K562 (cell line): ENCODE results near the gene FKBP1B. TPM values are rescaled to one million over a fixed set of nuclear protein-coding genes. Genes with fewer than 3 reads are reported as not detected.

Experiments used
- ATAC-seq: fragments of 200-7000 bp; cut with Tn5 transposase; 3 replicates; pipeline ENCODE4 v1.9.1; 2020; ENCODE audit warnings: moderate library complexity
- BruUV-seq: library from RNA; stranded (reverse); fragments of 400-500 nt; replicated peaks from 2 replicates; lab custom pipeline; 2021; lab: Mats Ljungman, UMichigan
- CTCF ChIA-PET: fragments of 300-600 bp; formaldehyde crosslinking; extraction: SDS; loops from one replicate; lab custom pipeline; 2021; ENCODE audit warnings: low intra/inter-chr PET ratio; lab: Yijun Ruan, JAX
- POLR2A ChIA-PET: fragments of 300-600, 350-650 bp; sonication (Branson Sonifier 250); formaldehyde crosslinking; extraction: SDS; loops from one replicate; lab custom pipeline; 2021; ENCODE audit warnings: antibody characterized with exemption, inconsistent platforms; lab: Yijun Ruan, JAX
- DNase-seq, 4 experiments: peaks; one replicate each; pipeline versions ENCODE4 v3.0.0 to v3.0.0-alpha.2; 2011 to 2018; ENCODE audit warnings: low spot score in 3 of 4, mixed read lengths in 3 of 4; ENCODE audit errors: extremely low read depth in 1 of 4
- FAIRE-seq: peaks from 2 replicates; lab custom pipeline; 2011; peaks lifted over from hg19 to GRCh38; lab: Jason Lieb, UNC
- H2AFZ ChIP-seq: 2 replicates; pipeline ENCODE4 v1.6.0; 2011; ENCODE audit warnings: low read depth, low read length, control low read depth, inconsistent platforms
- H3K27ac ChIP-seq: fragments of 200-600 bp; 3 replicates; pipeline ENCODE4 v1.8.0; 2011; ENCODE audit warnings: low read depth, mild to moderate bottlenecking, control low read depth, inconsistent platforms, low read length, moderate library complexity, mixed read lengths; ENCODE audit errors: extremely low read depth
- H3K27me3 ChIP-seq, 2 experiments: fragments of 300-600 bp in 1 of 2; 2 replicates in 1 of 2; 3 replicates in 1 of 2; pipeline versions ENCODE4 v1.6.0 to v1.8.0; 2011; ENCODE audit warnings: inconsistent platforms in 2 of 2, low read length in 2 of 2, mild to moderate bottlenecking in 1 of 2, mixed read lengths in 1 of 2, moderate library complexity in 1 of 2; ENCODE audit not compliant: control insufficient read depth in 2 of 2, insufficient read depth in 2 of 2
- H3K36me3 ChIP-seq: fragments of 300-600 bp; 3 replicates; pipeline ENCODE4 v1.8.0; 2011; ENCODE audit warnings: mild to moderate bottlenecking, low read length, inconsistent platforms; ENCODE audit not compliant: control insufficient read depth, insufficient read depth
- H3K4me1 ChIP-seq, 2 experiments: fragments of 200-600 bp in 1 of 2; replicated peaks in 1 of 2; 2 replicates in 1 of 2; 3 replicates in 1 of 2; pipeline versions ENCODE4 v1.5.1 to v1.8.0; 2011; ENCODE audit warnings: inconsistent platforms in 2 of 2, low read length in 2 of 2, mild to moderate bottlenecking in 1 of 2, mixed read lengths in 1 of 2, moderate library complexity in 1 of 2; ENCODE audit not compliant: control insufficient read depth in 2 of 2, insufficient read depth in 2 of 2
- H3K4me2 ChIP-seq: 2 replicates; pipeline ENCODE4 v1.6.1; 2011; ENCODE audit warnings: low read length, control low read depth, inconsistent platforms, mixed read lengths; ENCODE audit not compliant: insufficient read depth
- H3K4me3 ChIP-seq: fragments of 200-600 bp; sonication (generic), shearing (Covaris generic); 2 replicates; pipeline ENCODE4 v1.5.1; 2016; ENCODE audit warnings: control low read depth, inconsistent platforms
- H3K79me2 ChIP-seq: fragments of 200-600 bp; 3 replicates; pipeline ENCODE4 v1.8.0; 2011; ENCODE audit warnings: low read length, inconsistent platforms; ENCODE audit not compliant: control insufficient read depth, insufficient read depth
- H3K9ac ChIP-seq, 2 experiments: 2 replicates each; pipeline versions ENCODE4 v1.6.0 to v1.6.1; 2011; ENCODE audit warnings: low read depth in 2 of 2, low read length in 2 of 2, control low read depth in 1 of 2, inconsistent platforms in 1 of 2, mild to moderate bottlenecking in 1 of 2, mixed read lengths in 1 of 2; ENCODE audit not compliant: insufficient read depth in 1 of 2
- H3K9me1 ChIP-seq: one replicate; pipeline ENCODE4 v1.6.0; 2011; ENCODE audit warnings: inconsistent platforms, mild to moderate bottlenecking, low read length, moderate library complexity; ENCODE audit not compliant: control insufficient read depth, insufficient read depth
- H3K9me3 ChIP-seq: replicated peaks from 2 replicates; pipeline ENCODE4 v1.5.1; 2011; ENCODE audit warnings: low read depth, low read length, inconsistent platforms; ENCODE audit not compliant: control insufficient read depth, insufficient read depth
- H4K20me1 ChIP-seq: replicated peaks from 2 replicates; pipeline ENCODE4 v1.6.1; 2011; ENCODE audit warnings: low read length, inconsistent platforms, mixed read lengths; ENCODE audit not compliant: control insufficient read depth, insufficient read depth
- ARID4B ChIP-seq: sonication (generic); formaldehyde crosslinking; IDR thresholded peaks from 2 replicates; pipeline ENCODE4 v1.8.0; 2022; ENCODE audit warnings: mild to moderate bottlenecking, missing genetic modification reagents
- DDX20 ChIP-seq: fragments of 450-650 bp; IDR thresholded peaks from 2 replicates; pipeline ENCODE4 v1.6.1; 2016; ENCODE audit warnings: missing genetic modification characterization, low read depth, mild to moderate bottlenecking, missing compliant biosample characterization, moderate library complexity
- HDAC2 ChIP-seq: fragments of 450-650 bp; IDR thresholded peaks from 2 replicates; pipeline ENCODE4 v1.6.1; 2016; ENCODE audit warnings: mild to moderate bottlenecking
- JUN ChIP-seq, 2 experiments: sonication (generic) in 1 of 2; formaldehyde crosslinking in 1 of 2; IDR thresholded peaks; 2 replicates each; pipeline versions ENCODE4 v1.6.1 to v1.8.0; 2012 to 2022; ENCODE audit warnings: borderline replicate concordance in 2 of 2, mild to moderate bottlenecking in 2 of 2, improper control_type of control experiment in 1 of 2, low read depth in 1 of 2, low read length in 1 of 2, missing genetic modification reagents in 1 of 2
- PHF20 ChIP-seq: fragments of 450-650 bp; IDR thresholded peaks from 2 replicates; pipeline ENCODE4 v1.6.1; 2018; ENCODE audit not compliant: partially characterized antibody
- STAT5A ChIP-seq: IDR thresholded peaks from 2 replicates; pipeline ENCODE4 v1.6.1; 2012; ENCODE audit warnings: low read length, inconsistent platforms, borderline replicate concordance
- ZBED1 ChIP-seq: IDR thresholded peaks from 2 replicates; pipeline ENCODE4 v1.6.1; 2014
- ZKSCAN3 ChIP-seq: fragments of 250-450 bp; sonication (Bioruptor Pico); IDR thresholded peaks from 2 replicates; pipeline ENCODE4 v1.4.0; 2020
- ZNF174 ChIP-seq: fragments of 250-450 bp; sonication (Bioruptor Pico); IDR thresholded peaks from 2 replicates; pipeline ENCODE4 v1.4.0; 2020; ENCODE audit warnings: mild to moderate bottlenecking
- ZNF316 ChIP-seq: fragments of 450-650 bp; IDR thresholded peaks from 2 replicates; pipeline ENCODE4 v1.6.1; 2016
- ZNF511 ChIP-seq: sonication (generic); formaldehyde crosslinking; IDR thresholded peaks from 2 replicates; pipeline ENCODE4 v1.8.0; 2022; ENCODE audit warnings: mild to moderate bottlenecking, missing genetic modification reagents
- ZNF780A ChIP-seq: fragments of 250-450 bp; sonication (Bioruptor Pico); IDR thresholded peaks from 2 replicates; pipeline ENCODE4 v1.5.0; 2021; ENCODE audit warnings: mild to moderate bottlenecking
- WGBS: fragments of 100-300 bp; shearing (Covaris generic); methylation state at CpG from one replicate; pipeline ENCODE4 v1.1.6; 2016; ENCODE audit warnings: low coverage, mixed read lengths; ENCODE audit not compliant: insufficient coverage; ENCODE audit errors: missing lambda C conversion rate; 5-methylcytosine and 5-hydroxymethylcytosine counted together
- in situ Hi-C: fragments of 300-500 bp; cut with MboI; formaldehyde crosslinking; loops from 4 replicates; pipeline ENCODE4 v1.15.0; 2018; ENCODE audit warnings: inconsistent platforms, mixed read lengths
- intact Hi-C: fragments of 100-400 bp; cut with micrococcal nuclease; formaldehyde crosslinking; loops from 2 replicates; pipeline ENCODE4 v1.14.2; 2022
- polyA plus RNA-seq, 8 experiments: library from polyadenylated mRNA; depleted of rRNA in 4 of 8; stranded (reverse) in 5 of 8; unstranded in 3 of 8; fragments of >200 nt; fragmentation: Nextera tagmentation in 2 of 8; fragmentation: Illumina TruSeq in 1 of 8; extraction: Ambion mirVana in 2 of 8; extraction: Trizol in 1 of 8; gene quantifications; 2 replicates each; pipeline versions ENCODE4 v1.2.1 to v1.2.3, GENCODE V29; 2011 to 2014; ENCODE audit warnings: inconsistent platforms in 1 of 8, missing spikeins in 1 of 8
- total RNA-seq, 7 experiments: library from RNA; depleted of rRNA in 6 of 7; stranded (reverse); fragments of >200 nt in 6 of 7; fragmentation: Illumina TruSeq in 2 of 7; extraction: Trizol in 2 of 7; gene quantifications; 2 replicates each; pipeline versions ENCODE4 v1.2.1 to v1.2.3, GENCODE V29; 2011 to 2021; ENCODE audit warnings: low replicate concordance in 1 of 7
- TF ChIP-seq, protein P1 (sequence below): sonication (generic); formaldehyde crosslinking; IDR thresholded peaks from 2 replicates; pipeline ENCODE4 v1.8.0; 2023; ENCODE audit warnings: mild to moderate bottlenecking, missing genetic modification reagents
- TF ChIP-seq, protein P2 (sequence below): fragments of 250-450 bp; sonication (Bioruptor Pico); IDR thresholded peaks from 2 replicates; pipeline ENCODE4 v1.8.0; 2021; ENCODE audit warnings: mild to moderate bottlenecking, moderate library complexity

FKBP1B gene
- total and polyA plus RNA-seq, 9 of the 15 experiments (the other 6 are each of a cell fraction or from before 2014, with no cell fraction given): 0.58 to 9.4 (median 1.6) TPM

DNA sequence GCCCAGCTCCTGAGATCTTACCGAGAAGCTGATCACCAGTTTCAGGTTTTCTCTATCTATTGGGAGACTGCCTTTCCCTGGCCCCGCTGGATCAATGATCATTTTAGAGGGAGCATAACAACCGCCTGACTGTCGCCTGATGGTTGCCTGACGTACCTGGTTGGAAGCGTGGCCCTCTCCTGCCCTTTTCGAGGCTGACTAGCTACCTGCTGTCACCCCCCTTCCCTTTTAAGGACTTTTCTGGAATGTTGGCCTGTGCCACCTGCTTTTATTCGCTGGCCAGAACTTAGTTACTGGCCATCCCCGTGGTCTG lies 40.2 kb upstream of the FKBP1B start:
- Histone ChIP-seq H3K4me3 (peak overlapping the region; percentile 60), H3K36me3 (peaks cover 16% of the 10 kb centered on the region), H3K9me3 (no peaks in the 10 kb centered on the region), H4K20me1 (no peaks in the 10 kb centered on the region), H3K9me1 (no peaks in the 10 kb centered on the region), H3K4me1 (peaks cover 34 to 43% of the 10 kb centered on the region in 2 experiments), H2AFZ (peak overlapping the region; percentile 85), H3K79me2 (peaks cover 43% of the 10 kb centered on the region), H3K27ac (peak overlapping the region; percentile 99), H3K9ac (peak overlapping the region; percentile 95 to 97), H3K4me2 (peak overlapping the region; percentile 93), H3K27me3 (no peaks in the 10 kb centered on the region)
- FAIRE-seq (no peak), ATAC-seq (no peak), DNase-seq (no peak)
- ChIA-PET POLR2A (interaction anchor here (0.6 to 3.2 kb wide), 7 partner anchors 12 to 211 kb away, joined by 3 to 14 read pairs (median 4); partner anchors contain the start of gene ATAD2B), CTCF (no interaction called here)
- TSS peak; percentile 40 for BruUV-seq
- intact Hi-C loops (no loop called here), in situ Hi-C loops (no loop called here)
- WGBS: 45% methylated on average over 7 of the region's 9 CpGs
- TF ChIP-seq, protein P1, sequence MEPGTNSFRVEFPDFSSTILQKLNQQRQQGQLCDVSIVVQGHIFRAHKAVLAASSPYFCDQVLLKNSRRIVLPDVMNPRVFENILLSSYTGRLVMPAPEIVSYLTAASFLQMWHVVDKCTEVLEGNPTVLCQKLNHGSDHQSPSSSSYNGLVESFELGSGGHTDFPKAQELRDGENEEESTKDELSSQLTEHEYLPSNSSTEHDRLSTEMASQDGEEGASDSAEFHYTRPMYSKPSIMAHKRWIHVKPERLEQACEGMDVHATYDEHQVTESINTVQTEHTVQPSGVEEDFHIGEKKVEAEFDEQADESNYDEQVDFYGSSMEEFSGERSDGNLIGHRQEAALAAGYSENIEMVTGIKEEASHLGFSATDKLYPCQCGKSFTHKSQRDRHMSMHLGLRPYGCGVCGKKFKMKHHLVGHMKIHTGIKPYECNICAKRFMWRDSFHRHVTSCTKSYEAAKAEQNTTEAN (CRISPR knock-in tag): no peak
- TF ChIP-seq ZNF511 (CRISPR knock-in tag): no peak
- TF ChIP-seq ZBED1: no peak
- no peak for TF ChIP-seq STAT5A
- TF ChIP-seq, protein P2, sequence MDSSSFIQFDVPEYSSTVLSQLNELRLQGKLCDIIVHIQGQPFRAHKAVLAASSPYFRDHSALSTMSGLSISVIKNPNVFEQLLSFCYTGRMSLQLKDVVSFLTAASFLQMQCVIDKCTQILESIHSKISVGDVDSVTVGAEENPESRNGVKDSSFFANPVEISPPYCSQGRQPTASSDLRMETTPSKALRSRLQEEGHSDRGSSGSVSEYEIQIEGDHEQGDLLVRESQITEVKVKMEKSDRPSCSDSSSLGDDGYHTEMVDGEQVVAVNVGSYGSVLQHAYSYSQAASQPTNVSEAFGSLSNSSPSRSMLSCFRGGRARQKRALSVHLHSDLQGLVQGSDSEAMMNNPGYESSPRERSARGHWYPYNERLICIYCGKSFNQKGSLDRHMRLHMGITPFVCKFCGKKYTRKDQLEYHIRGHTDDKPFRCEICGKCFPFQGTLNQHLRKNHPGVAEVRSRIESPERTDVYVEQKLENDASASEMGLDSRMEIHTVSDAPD: no peak
- no peak for TF ChIP-seq ZNF316
- no peak for TF ChIP-seq PHF20
- TF ChIP-seq JUN (IDR thresholded peaks at IDR 0.05; ENCODE audit: borderline replicate concordance, low read depth, low read length): no peak
- TF ChIP-seq JUN (CRISPR knock-in tag; IDR thresholded peaks at IDR 0.05; ENCODE audit: borderline replicate concordance): 0 out of 2 replicates have a peak, but pooled peaks have one; percentile 46
- no peak for TF ChIP-seq ZNF780A (CRISPR knock-in tag)
- no peak for TF ChIP-seq DDX20 (tag)
- TF ChIP-seq ARID4B (CRISPR knock-in tag): 0 out of 2 replicates have a peak, but pooled peaks have one; percentile 28
- TF ChIP-seq HDAC2: no peak
- TF ChIP-seq ZKSCAN3 (CRISPR knock-in tag): no peak
- no peak for TF ChIP-seq ZNF174 (CRISPR knock-in tag)
